Retinal pigment epithelial cell (primary cell): ENCODE results near the gene PDE11A.

Experiments used
- DNase-seq: peaks from one replicate; pipeline ENCODE4 v3.0.0-alpha.2; 2010; ENCODE audit warnings: low read depth
- H3K4me3 ChIP-seq: 2 replicates; pipeline ENCODE4 v1.5.1; 2011; ENCODE audit warnings: mild to moderate bottlenecking, low read length, control low read depth, moderate library complexity
- CTCF ChIP-seq: conservative IDR thresholded peaks from 2 replicates; pipeline ENCODE4 v1.5.1; 2011; ENCODE audit warnings: low read depth, low read length, control low read depth, inconsistent platforms

Gene PDE11A

GRCh38 chr2:177908182-177908581 lies 164.4 kb downstream of the PDE11A start:
- no peak overlapping the region for H3K4me3 ChIP-seq
- DNase-seq: no peak
- no peak for TF ChIP-seq CTCF

GRCh38 chr2:177906041-177906718 lies 166.4 kb downstream of the PDE11A start:
- no peak for DNase-seq
- no peak overlapping the region for H3K4me3 ChIP-seq
- peak; percentile 93 for TF ChIP-seq CTCF

GRCh38 chr2:177905640-177906039 lies 166.9 kb downstream of the PDE11A start:
- no peak overlapping the region for H3K4me3 ChIP-seq
- DNase-seq: no peak
- no peak for TF ChIP-seq CTCF

- no peak for TF ChIP-seq CTCF
- DNase-seq: no peak
- H3K4me3 ChIP-seq: no peak overlapping the region
These were observed 170.0 kb downstream of the PDE11A start for GRCh38 chr2:177902395-177903163.

GRCh38 chr2:177900082-177900481 lies 172.5 kb downstream of the PDE11A start:
- no peak overlapping the region for H3K4me3 ChIP-seq
- TF ChIP-seq CTCF: no peak
- DNase-seq: no peak

- no peak for DNase-seq
- TF ChIP-seq CTCF: no peak
- no peak overlapping the region for H3K4me3 ChIP-seq
These were observed 175.3 kb downstream of the PDE11A start for GRCh38 chr2:177897278-177897677.

- H3K4me3 ChIP-seq: no peak overlapping the region
- DNase-seq: no peak
- no peak for TF ChIP-seq CTCF
These were observed 176.0 kb downstream of the PDE11A start for GRCh38 chr2:177896587-177896986.
